Stimulated activated CD8-positive, alpha-beta memory T cell treated with anti-CD3 and anti-CD28 coated beads, Interleukin-15, amount 100 ng/mL, for 4 hours (primary cell): ENCODE data around the gene SPATA33.

Source experiments
- DNase-seq, 2 donors: peaks; one replicate each; pipeline ENCODE4 v3.0.0-alpha.2; 2020; ENCODE audit warnings: low read depth in 2 of 2

SPATA33 gene

GRCh38 chr16:89657442-89658220, at the start of gene SPATA33, which contains the start of gene CHMP1A:
Gene SPATA33 (plus strand): TSS chr16:89657836. CDS start chr16:89657912, 76 bp downstream.
Gene CHMP1A (minus strand): TSS chr16:89657708. CDS start chr16:89657588, 120 bp downstream.
- peak; percentile 75 to 86 for DNase-seq

GRCh38 chr16:89607937-89608740, 49.5 kb upstream of the SPATA33 start:
- DNase-seq: no peak

DNA sequence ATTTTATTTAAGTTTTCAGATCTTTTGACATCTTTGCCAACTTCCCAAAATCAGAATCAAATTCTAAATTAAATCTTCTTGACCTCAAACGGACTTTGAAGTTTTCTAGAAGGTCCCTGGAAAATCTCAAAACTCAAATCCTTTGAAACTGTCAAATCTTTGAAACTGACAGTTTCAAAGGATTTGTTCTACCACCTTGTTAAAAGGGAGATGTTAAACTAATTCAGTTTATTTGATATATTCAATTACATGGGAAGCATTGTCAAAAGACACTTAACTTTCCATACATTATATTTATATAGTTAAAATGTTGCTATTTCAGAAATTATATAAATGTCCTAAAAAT, 47.6 kb upstream of the SPATA33 start:
- DNase-seq: no peak

DNA sequence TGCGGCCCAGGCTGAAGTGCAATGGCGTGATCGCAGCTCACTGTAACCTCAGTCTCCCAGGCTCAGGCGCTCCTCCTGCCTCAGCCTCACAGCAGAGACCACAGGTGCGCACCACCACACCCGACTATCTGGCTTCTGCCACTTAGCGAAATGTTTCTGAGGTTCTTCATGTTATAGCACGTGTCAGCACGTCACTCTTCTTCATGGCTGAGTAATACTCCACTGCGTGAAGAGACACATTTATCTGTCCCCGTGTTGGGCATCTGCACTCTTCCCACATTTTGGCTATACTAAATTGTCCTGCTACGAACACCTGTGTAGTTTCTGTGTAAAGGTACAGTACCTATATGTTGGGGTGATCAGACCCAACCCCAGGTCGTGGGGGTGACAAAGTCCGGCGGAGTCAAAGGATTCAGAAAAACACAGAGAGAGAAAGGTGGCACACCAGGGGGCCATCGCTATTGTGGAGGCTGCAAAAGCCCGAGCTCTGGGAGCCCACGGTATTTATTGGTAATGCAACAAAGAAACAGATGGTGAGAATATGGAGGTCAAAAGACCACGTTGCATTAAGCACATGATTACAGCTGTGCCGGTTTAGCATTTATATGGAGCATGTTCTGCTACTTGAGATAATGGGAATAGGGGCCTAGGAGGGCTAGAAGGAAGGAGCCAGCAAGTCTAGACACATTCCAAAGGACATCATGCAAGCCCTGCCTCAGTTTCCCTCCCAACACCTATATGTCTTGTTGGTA, 45.0 kb upstream of the SPATA33 start:
- DNase-seq: no peak

- no peak for DNase-seq
These were observed 44.2 kb upstream of the SPATA33 start, which contains the start of gene DPEP1 for GRCh38 chr16:89613231-89613953. Gene DPEP1 (plus strand): TSS chr16:89613642. CDS start chr16:89630411, 16,769 bp downstream.

DNA sequence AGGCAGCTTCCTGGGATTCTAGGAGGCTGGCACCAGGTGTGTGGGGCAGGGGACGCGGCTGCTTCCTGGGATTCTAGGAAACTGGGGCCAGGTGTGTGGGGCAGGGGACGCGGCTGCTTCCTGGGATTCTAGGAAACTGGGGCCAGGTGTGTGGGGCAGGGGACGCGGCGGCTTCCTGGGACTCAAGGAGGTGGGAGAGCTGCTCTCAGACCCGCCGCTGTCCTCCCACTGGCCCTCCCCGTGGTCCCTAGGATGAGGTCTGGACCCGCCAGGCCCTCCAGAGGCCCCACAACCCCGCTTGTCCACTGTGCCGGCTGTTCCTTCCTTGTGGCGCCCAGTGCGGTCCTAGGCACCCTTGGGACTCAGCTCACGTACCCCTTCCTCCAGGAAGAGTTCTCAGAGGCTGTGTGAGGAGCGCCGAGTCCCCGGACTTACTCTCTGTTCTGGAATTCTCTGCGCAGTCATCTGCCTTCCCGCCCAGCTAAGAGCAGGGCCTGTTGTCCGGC, 43.6 kb upstream of the SPATA33 start:
- DNase-seq: no peak

GRCh38 chr16:89615176-89615575, 42.5 kb upstream of the SPATA33 start:
- no peak for DNase-seq

- DNase-seq: no peak
These were observed 42.0 kb upstream of the SPATA33 start for GRCh38 chr16:89615596-89616090.

DNA sequence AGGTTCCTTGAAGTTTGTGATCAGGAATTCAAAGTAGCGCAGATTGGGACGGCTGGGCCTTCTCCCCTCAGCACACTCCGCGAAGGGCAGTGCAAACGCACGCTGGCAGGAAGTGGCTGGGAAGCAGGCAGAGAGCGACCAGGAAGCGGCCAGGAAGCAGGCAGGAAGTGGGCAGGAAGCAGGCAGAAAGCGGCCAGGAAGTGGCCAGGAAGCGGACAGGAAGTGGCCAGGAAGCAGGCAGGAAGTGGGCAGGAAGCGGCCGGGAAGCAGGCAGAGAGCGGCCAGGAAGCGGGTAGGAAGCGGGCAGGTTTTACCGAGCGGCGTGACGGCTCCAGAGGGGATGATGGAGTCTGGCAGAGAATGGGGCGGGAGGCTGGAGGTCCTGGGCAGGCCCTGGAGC, 41.0 kb upstream of the SPATA33 start:
- DNase-seq: no peak

GRCh38 chr16:89617036-89617435, 40.6 kb upstream of the SPATA33 start:
- DNase-seq: no peak

GRCh38 chr16:89618109-89618998, 39.3 kb upstream of the SPATA33 start:
- no peak for DNase-seq

DNA sequence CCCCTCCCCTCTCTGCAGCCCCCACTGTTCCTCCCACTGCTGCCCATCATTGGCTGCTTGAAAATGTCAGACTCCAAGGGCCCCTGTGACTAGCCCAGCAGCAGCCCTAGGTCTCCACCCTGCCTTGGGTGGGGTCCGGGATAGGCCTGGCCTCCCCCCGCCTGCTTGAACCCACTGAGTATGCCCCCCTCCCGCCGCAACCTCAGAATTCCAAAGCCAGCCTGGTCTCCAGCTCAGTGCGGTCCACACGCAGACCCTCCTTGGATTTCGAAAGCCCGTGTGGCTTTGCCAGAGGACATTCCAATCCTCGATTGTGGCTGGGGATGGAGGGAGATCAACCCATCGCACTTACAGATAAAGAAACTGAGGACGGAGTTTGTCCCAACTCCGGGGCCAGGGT, 37.8 kb upstream of the SPATA33 start:
- no peak for DNase-seq

GRCh38 chr16:89620406-89620841, 37.2 kb upstream of the SPATA33 start:
- DNase-seq: no peak

DNA sequence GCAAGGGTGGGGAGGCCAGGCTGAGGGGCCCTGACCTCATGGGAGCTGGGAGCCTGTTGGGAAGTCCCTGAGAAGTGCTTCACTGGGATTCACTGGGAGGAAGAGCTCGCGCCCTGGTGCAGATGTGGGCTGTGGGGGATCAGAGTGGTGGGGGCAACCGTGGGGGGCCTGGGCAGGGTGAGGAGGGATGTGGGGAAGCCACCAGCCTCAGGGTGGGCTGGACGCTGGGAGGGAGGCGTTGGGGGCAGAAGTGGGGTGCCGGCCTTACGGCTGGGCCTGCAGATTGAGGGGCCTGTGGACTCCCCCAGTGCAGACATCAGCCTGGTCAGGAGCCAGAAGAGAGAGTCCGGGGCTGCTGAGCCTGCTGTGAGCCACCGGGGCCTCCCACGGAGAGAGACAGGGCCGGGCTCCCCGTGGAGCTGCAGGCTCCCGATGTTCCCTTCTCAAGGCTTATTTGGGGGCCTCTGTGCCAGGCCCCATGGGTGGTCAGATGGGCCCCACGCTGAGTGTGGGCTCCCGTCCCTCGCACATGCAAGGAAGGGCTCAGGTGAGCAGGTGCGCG, 36.4 kb upstream of the SPATA33 start:
- no peak for DNase-seq

GRCh38 chr16:89621698-89622409, 35.8 kb upstream of the SPATA33 start:
- no peak for DNase-seq

- DNase-seq: no peak
These were observed 34.0 kb upstream of the SPATA33 start for GRCh38 chr16:89623511-89624261.

DNA sequence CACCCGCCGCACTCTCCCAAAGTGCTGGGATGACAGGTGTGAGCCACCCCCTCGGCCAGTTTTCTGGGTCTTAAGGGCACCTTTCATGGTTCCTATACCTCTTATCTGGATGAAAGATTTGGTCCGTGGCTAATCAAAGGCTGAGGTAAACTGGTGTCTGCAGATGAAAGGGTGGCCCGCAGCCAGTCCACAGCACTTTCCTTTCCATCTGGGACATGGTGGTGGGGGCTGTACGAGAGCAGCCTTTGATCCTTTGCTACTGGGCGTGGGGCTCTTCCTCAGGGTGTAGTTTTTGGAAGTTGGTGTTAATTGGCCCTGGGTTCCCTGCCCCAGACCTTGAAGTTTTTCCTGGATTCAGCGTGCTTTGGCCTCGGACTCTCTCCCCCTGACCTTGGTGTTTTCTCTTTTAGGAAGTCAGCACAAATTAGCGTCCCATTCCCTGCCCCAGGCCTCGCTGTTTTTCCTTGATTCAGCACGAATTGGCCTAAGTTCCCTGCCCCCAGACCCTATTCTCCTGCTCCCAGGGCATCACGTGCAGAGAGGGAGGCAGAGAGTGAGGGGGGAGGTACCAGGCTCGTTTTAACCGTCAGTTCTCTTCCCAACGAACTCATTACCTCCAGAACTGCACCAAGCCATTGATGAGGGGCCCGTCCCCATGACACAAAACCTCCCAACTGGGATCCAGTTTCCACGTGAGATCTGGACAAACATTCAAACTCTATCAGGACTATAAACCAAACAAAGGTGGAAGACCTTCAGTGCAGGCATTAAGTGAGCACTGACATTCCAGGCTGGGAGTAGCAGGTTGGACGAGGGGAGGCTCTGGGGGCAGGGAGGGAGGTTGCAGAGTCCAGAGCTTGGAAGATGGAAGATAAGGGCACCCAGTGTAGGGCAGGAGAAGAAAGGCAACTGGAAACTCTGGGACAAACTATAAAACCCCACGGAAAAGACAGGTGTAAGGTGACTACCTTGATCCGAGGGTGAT, 32.6 kb upstream of the SPATA33 start:
- no peak for DNase-seq
